ENCODE data around the gene ORC6. TPM values are rescaled to one million over a fixed set of nuclear protein-coding genes. Genes with fewer than 3 reads are reported as not detected.

Gene ORC6
- total and polyA plus RNA-seq, 4 experiments from 2014 or later, result 0.30 to 3.3 (median 1.7) TPM

GRCh38 chr16:46700048-46700447 is 10.6 kb downstream of the ORC6 start:
- H3K9me3 ChIP-seq (ENCODE audit: control insufficient read depth in 1 of 2, low read length in 2 of 2), result no peaks in the 10 kb centered on the region
- peaks cover 0 to 3% of the 10 kb centered on the region in 2 donors for H3K36me3 Mint-ChIP-seq
- H3K36me3 ChIP-seq (ENCODE audit: insufficient read depth, low read length), result no peaks in the 10 kb centered on the region
- H3K4me3 ChIP-seq (ENCODE audit: low read length in 2 of 2), result no peak overlapping the region
- ChIA-PET POLR2A (ENCODE audit: partially characterized antibody) (no interaction called here), CTCF (ENCODE audit: partially characterized antibody) (no interaction called here)
- no peaks in the 10 kb centered on the region for H3K4me1 ChIP-seq (ENCODE audit: insufficient read depth, low read length)
- H3K9me3 Mint-ChIP-seq, result no peaks in the 10 kb centered on the region
- no peak overlapping the region for H3K4me3 Mint-ChIP-seq
- DNase-seq, result no peak
- H3K27me3 ChIP-seq (ENCODE audit: insufficient read depth, low read length), result no peaks in the 10 kb centered on the region
- no peak overlapping the region for H3K27ac Mint-ChIP-seq
- no peaks in the 10 kb centered on the region for H3K27me3 Mint-ChIP-seq
- intact Hi-C loops (cut with micrococcal nuclease), result no loop called here
- H3K27ac ChIP-seq (ENCODE audit: low read depth, low read length), result no peak overlapping the region
- H3K4me1 Mint-ChIP-seq, result no peaks in the 10 kb centered on the region

- Histone ChIP-seq H3K4me3 (ENCODE audit: low read length in 2 of 2) (no peak overlapping the region), H3K27ac (ENCODE audit: low read depth, low read length) (no peak overlapping the region), H3K4me1 (ENCODE audit: insufficient read depth, low read length) (no peaks in the 10 kb centered on the region), H3K36me3 (ENCODE audit: insufficient read depth, low read length) (no peaks in the 10 kb centered on the region), H3K27me3 (ENCODE audit: insufficient read depth, low read length) (no peaks in the 10 kb centered on the region), H3K9me3 (ENCODE audit: control insufficient read depth in 1 of 2, low read length in 2 of 2) (no peaks in the 10 kb centered on the region)
- Mint-ChIP-seq H3K27ac (peak overlapping the region in 1 of 7 donors; percentile 15), H3K4me3 (no peak overlapping the region), H3K27me3 (no peaks in the 10 kb centered on the region), H3K36me3 (no peaks in the 10 kb centered on the region), H3K4me1 (no peaks in the 10 kb centered on the region), H3K9me3 (no peaks in the 10 kb centered on the region)
- intact Hi-C loops (cut with micrococcal nuclease), result no loop called here
- POLR2A ChIA-PET (ENCODE audit: partially characterized antibody), result no interaction called here
- CTCF ChIA-PET (ENCODE audit: partially characterized antibody), result interaction anchor here (0.9 kb wide), 1 partner anchor 238 kb away, joined by 3 read pairs; no protein-coding TSS in a partner anchor
- no peak for DNase-seq
These were observed 12.2 kb downstream of the ORC6 start for GRCh38 chr16:46701615-46702014.

GRCh38 chr16:46702030-46702429 is 12.6 kb downstream of the ORC6 start:
- intact Hi-C loops (cut with micrococcal nuclease), result no loop called here

GRCh38 chr16:46706642-46707041 is 17.2 kb downstream of the ORC6 start:
- no peaks in the 10 kb centered on the region for H3K27me3 Mint-ChIP-seq
- POLR2A ChIA-PET (ENCODE audit: partially characterized antibody), result no interaction called here
- H3K27me3 ChIP-seq (ENCODE audit: insufficient read depth, low read length), result no peaks in the 10 kb centered on the region

More at GRCh38 chr16:46702030-46702429, 12.6 kb downstream of the ORC6 start:
- no peaks in the 10 kb centered on the region for H3K27me3 Mint-ChIP-seq
- Histone ChIP-seq H3K9me3 (ENCODE audit: control insufficient read depth in 1 of 2, low read length in 2 of 2) (no peaks in the 10 kb centered on the region), H3K27ac (ENCODE audit: low read depth, low read length) (no peak overlapping the region), H3K27me3 (ENCODE audit: insufficient read depth, low read length) (no peaks in the 10 kb centered on the region), H3K4me1 (ENCODE audit: insufficient read depth, low read length) (no peaks in the 10 kb centered on the region), H3K4me3 (ENCODE audit: low read length in 2 of 2) (no peak overlapping the region), H3K36me3 (ENCODE audit: insufficient read depth, low read length) (no peaks in the 10 kb centered on the region)
- CTCF ChIA-PET (ENCODE audit: partially characterized antibody), result no interaction called here
- DNase-seq, result no peak
- POLR2A ChIA-PET (ENCODE audit: partially characterized antibody), result no interaction called here
- H3K4me3 Mint-ChIP-seq, result no peak overlapping the region
- peak overlapping the region in 1 of 7 donors; percentile 15 for H3K27ac Mint-ChIP-seq
- H3K9me3 Mint-ChIP-seq, result no peaks in the 10 kb centered on the region
- no peaks in the 10 kb centered on the region for H3K36me3 Mint-ChIP-seq
- H3K4me1 Mint-ChIP-seq, result no peaks in the 10 kb centered on the region

GRCh38 chr16:46709469-46710005 is 20.1 kb downstream of the ORC6 start:
- Mint-ChIP-seq H3K27me3 (no peaks in the 10 kb centered on the region), H3K27ac (no peak overlapping the region), H3K9me3 (no peaks in the 10 kb centered on the region), H3K4me1 (no peaks in the 10 kb centered on the region), H3K36me3 (no peaks in the 10 kb centered on the region), H3K4me3 (no peak overlapping the region)
- DNase-seq, result no peak
- Histone ChIP-seq H3K27ac (ENCODE audit: low read depth, low read length) (no peak overlapping the region), H3K4me1 (ENCODE audit: insufficient read depth, low read length) (no peaks in the 10 kb centered on the region), H3K27me3 (ENCODE audit: insufficient read depth, low read length) (no peaks in the 10 kb centered on the region), H3K9me3 (ENCODE audit: control insufficient read depth in 1 of 2, low read length in 2 of 2) (no peaks in the 10 kb centered on the region), H3K4me3 (ENCODE audit: low read length in 2 of 2) (no peak overlapping the region), H3K36me3 (ENCODE audit: insufficient read depth, low read length) (no peaks in the 10 kb centered on the region)
- CTCF ChIA-PET (ENCODE audit: partially characterized antibody), result no interaction called here
- POLR2A ChIA-PET (ENCODE audit: partially characterized antibody), result no interaction called here
- intact Hi-C loops (cut with micrococcal nuclease), result no loop called here

More at GRCh38 chr16:46706642-46707041, 17.2 kb downstream of the ORC6 start:
- CTCF ChIA-PET (ENCODE audit: partially characterized antibody), result no interaction called here
- no peak overlapping the region for H3K27ac Mint-ChIP-seq
- H3K9me3 Mint-ChIP-seq, result no peaks in the 10 kb centered on the region
- intact Hi-C loops (cut with micrococcal nuclease), result no loop called here
- no peak for DNase-seq
- no peak overlapping the region for H3K4me3 Mint-ChIP-seq
- no peaks in the 10 kb centered on the region for H3K36me3 Mint-ChIP-seq
- H3K4me3 ChIP-seq (ENCODE audit: low read length in 2 of 2), result no peak overlapping the region
- H3K4me1 Mint-ChIP-seq, result no peaks in the 10 kb centered on the region
- H3K27ac ChIP-seq (ENCODE audit: low read depth, low read length), result no peak overlapping the region
- no peaks in the 10 kb centered on the region for H3K4me1 ChIP-seq (ENCODE audit: insufficient read depth, low read length)
- no peaks in the 10 kb centered on the region for H3K36me3 ChIP-seq (ENCODE audit: insufficient read depth, low read length)
- no peaks in the 10 kb centered on the region for H3K9me3 ChIP-seq (ENCODE audit: control insufficient read depth in 1 of 2, low read length in 2 of 2)

- no peak overlapping the region for H3K4me3 ChIP-seq (ENCODE audit: low read length in 2 of 2)
- H3K36me3 ChIP-seq (ENCODE audit: insufficient read depth, low read length), result no peaks in the 10 kb centered on the region
- DNase-seq, result no peak
- no peak overlapping the region for H3K27ac Mint-ChIP-seq
- intact Hi-C loops (cut with micrococcal nuclease), result no loop called here
- H3K36me3 Mint-ChIP-seq, result no peaks in the 10 kb centered on the region
- H3K27me3 ChIP-seq (ENCODE audit: insufficient read depth, low read length), result no peaks in the 10 kb centered on the region
- no peaks in the 10 kb centered on the region for H3K9me3 Mint-ChIP-seq
- no peaks in the 10 kb centered on the region for H3K4me1 Mint-ChIP-seq
- H3K4me3 Mint-ChIP-seq, result no peak overlapping the region
- ChIA-PET CTCF (ENCODE audit: partially characterized antibody) (no interaction called here), POLR2A (ENCODE audit: partially characterized antibody) (no interaction called here)
- H3K27me3 Mint-ChIP-seq, result no peaks in the 10 kb centered on the region
- H3K27ac ChIP-seq (ENCODE audit: low read depth, low read length), result no peak overlapping the region
- H3K4me1 ChIP-seq (ENCODE audit: insufficient read depth, low read length), result no peaks in the 10 kb centered on the region
- H3K9me3 ChIP-seq (ENCODE audit: control insufficient read depth in 1 of 2, low read length in 2 of 2), result no peaks in the 10 kb centered on the region
These were observed 21.9 kb downstream of the ORC6 start for GRCh38 chr16:46711106-46712058.

GRCh38 chr16:46712911-46713310 is 23.5 kb downstream of the ORC6 start:
- Histone ChIP-seq H3K36me3 (ENCODE audit: insufficient read depth, low read length) (no peaks in the 10 kb centered on the region), H3K27me3 (ENCODE audit: insufficient read depth, low read length) (no peaks in the 10 kb centered on the region), H3K4me3 (ENCODE audit: low read length in 2 of 2) (no peak overlapping the region), H3K9me3 (ENCODE audit: control insufficient read depth in 1 of 2, low read length in 2 of 2) (no peaks in the 10 kb centered on the region), H3K4me1 (ENCODE audit: insufficient read depth, low read length) (no peaks in the 10 kb centered on the region), H3K27ac (ENCODE audit: low read depth, low read length) (no peak overlapping the region)
- intact Hi-C loops (cut with micrococcal nuclease), result no loop called here
- Mint-ChIP-seq H3K27ac (peak overlapping the region in 1 of 7 donors; percentile 51), H3K36me3 (no peaks in the 10 kb centered on the region), H3K4me3 (no peak overlapping the region), H3K9me3 (no peaks in the 10 kb centered on the region), H3K27me3 (no peaks in the 10 kb centered on the region), H3K4me1 (no peaks in the 10 kb centered on the region)
- ChIA-PET CTCF (ENCODE audit: partially characterized antibody) (no interaction called here), POLR2A (ENCODE audit: partially characterized antibody) (no interaction called here)
- DNase-seq, result no peak
